Stimulated activated CD4-positive, alpha-beta T cell treated with anti-CD3 and anti-CD28 coated beads, Interleukin-15, amount 100 ng/mL, for 24 hours (primary cell): ENCODE results near the gene GPA33.

Experiments
- DNase-seq: peaks from one replicate; pipeline ENCODE4 v3.0.0-alpha.2; 2020

Gene GPA33

GRCh38 chr1:167090314-167090942, at the start of gene GPA33:
Gene GPA33, minus strand, starts transcription at chr1:167090377. Its CDS starts 90 bp downstream, at chr1:167090287.
- DNase-seq = no peak

- DNase-seq = no peak
Measured at GRCh38 chr1:167138703-167139102, 48.5 kb upstream of the GPA33 start.

GRCh38 chr1:167137793-167138510, 47.8 kb upstream of the GPA33 start:
- no peak for DNase-seq

- DNase-seq = no peak
Measured at GRCh38 chr1:167137332-167137781, 47.2 kb upstream of the GPA33 start.

GRCh38 chr1:167136806-167137205, 46.6 kb upstream of the GPA33 start:
- no peak for DNase-seq

GRCh38 chr1:167136191-167136614, 46.0 kb upstream of the GPA33 start:
- no peak for DNase-seq

GRCh38 chr1:167135281-167135840, 45.2 kb upstream of the GPA33 start:
- no peak for DNase-seq

GRCh38 chr1:167132301-167133010, 42.3 kb upstream of the GPA33 start:
- no peak for DNase-seq

- DNase-seq = no peak
Measured at GRCh38 chr1:167130829-167131510, 40.8 kb upstream of the GPA33 start.

- DNase-seq = no peak
Measured at GRCh38 chr1:167128261-167129227, 38.4 kb upstream of the GPA33 start.

- DNase-seq = no peak
Measured at GRCh38 chr1:167127661-167128060, 37.5 kb upstream of the GPA33 start.

GRCh38 chr1:167127236-167127635, 37.1 kb upstream of the GPA33 start:
- no peak for DNase-seq

GRCh38 chr1:167126811-167127210, 36.6 kb upstream of the GPA33 start:
- no peak for DNase-seq

GRCh38 chr1:167126317-167126716, 36.1 kb upstream of the GPA33 start:
- DNase-seq = no peak

GRCh38 chr1:167122568-167122967, 32.4 kb upstream of the GPA33 start:
- no peak for DNase-seq

GRCh38 chr1:167122121-167122480, 31.9 kb upstream of the GPA33 start:
- no peak for DNase-seq

- DNase-seq = peak; percentile 61
Measured at GRCh38 chr1:167121375-167122120, 31.4 kb upstream of the GPA33 start.

GRCh38 chr1:167120899-167121298, 30.7 kb upstream of the GPA33 start:
- DNase-seq = peak; percentile 15

GRCh38 chr1:167119696-167120095, 29.5 kb upstream of the GPA33 start:
- no peak for DNase-seq

GRCh38 chr1:167118188-167118587, 28.0 kb upstream of the GPA33 start:
- no peak for DNase-seq

- DNase-seq = no peak
Measured at GRCh38 chr1:167117225-167117624, 27.0 kb upstream of the GPA33 start.
